DMS153 treated with DMSO at 0.1 percent for 48 hours (cell line): Measurements from ENCODE around the gene PLS1.
"Not testable (repeated sequence)": the region's sequence is repeated elsewhere in the genome, so short reads cannot be mapped to it uniquely, and the experiment has no call there.

ENCODE experiments used
- DNase-seq: peaks from one replicate; lab custom pipeline; 2025; ENCODE audit not compliant: unreplicated experiment; lab: John Stamatoyannopoulos, UW

PLS1 gene

GRCh38 chr3:142595581-142595950, 627 bp upstream of the PLS1 start:
- DNase-seq, result no peak

DNA sequence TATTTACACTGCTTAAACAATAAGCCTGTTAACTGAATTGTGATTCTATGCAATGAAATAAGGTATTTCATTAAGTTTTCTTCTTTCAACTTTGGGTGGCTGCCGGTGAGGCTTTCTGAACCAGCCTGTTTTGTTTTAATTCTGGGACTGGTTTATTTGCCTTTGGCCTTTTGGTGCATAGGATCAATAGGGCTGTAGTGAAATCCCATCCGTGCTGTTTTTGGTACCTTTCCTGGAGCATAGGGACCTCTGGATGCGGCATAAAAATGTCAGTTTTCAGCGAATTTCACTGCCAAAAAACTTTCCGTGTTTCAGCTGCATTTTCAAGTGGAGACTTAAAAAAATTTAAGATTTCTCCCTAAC, 514 bp downstream of the PLS1 start:
- no peak for DNase-seq

GRCh38 chr3:142597906-142598305, 1.7 kb downstream of the PLS1 start:
- no peak for DNase-seq

DNA sequence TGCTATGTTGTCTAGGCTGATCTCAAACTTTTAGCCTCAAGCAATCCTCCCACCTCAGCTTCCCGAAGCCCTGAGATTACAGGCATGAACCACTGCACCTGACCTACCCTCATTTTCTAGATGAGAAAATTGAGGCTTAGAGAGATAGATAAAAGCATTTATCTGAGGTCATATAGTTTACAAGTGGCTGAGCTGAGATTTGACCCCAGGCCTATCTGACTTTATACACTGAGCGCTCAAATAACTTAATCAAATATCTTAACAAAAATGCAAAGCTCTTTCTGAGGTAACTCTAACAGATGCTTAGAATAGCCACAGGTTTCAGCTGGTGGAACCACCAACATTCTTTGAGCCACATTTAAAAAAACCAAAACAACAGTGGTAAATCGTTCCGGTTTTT, 5.5 kb downstream of the PLS1 start:
- DNase-seq, result no peak

DNA sequence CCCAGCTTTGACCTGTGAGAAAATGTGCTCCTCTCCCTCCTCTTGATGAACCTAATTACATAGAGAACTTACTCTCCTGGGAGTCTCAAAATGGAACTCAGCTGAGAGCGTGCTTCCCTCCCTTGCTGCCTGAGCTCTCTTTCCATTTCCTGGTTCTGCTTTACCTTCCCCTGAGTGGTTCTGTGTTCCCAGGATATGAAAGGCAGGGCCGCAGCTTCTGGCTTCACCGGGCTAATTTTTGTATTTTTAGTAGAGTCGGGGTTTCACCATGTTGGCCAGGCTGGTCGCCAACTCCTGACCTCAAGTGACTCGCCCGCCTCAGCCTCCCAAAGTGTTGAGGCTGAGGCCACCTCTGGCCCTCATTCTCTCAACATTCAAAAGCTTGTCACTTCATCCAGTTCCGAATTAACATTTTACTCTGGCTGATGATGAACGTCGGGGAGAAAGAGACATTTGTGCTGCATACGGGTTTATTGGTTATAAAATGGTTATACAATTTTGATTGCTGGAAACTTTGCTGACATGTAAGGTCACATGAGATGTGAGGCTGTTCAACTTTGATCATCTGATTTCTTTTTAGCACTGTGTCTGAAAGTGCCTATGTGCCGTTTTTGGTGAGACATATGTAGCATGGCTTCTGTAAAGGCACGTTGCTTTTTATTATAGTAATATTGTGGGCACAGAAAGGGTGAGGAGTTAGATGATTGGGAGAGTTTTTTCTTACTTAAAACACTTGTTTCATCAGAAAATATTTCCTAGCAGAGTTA, 6.6 kb downstream of the PLS1 start:
- no peak for DNase-seq

DNA sequence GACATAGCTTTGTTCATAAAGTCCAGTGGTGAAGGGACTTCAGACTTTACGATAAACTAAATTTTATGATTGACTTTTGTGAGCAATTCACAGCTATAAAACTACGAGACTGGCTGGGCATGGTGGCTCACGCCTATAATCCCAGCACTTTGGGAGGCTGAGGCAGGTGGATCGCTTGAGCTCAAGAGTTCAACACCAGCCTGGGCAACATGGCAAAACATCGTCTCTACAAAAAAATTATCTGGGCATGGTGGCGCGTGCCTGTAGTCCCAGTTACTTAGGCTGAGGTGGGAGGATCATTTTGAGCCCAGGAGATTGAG, 7.2 kb downstream of the PLS1 start:
- not testable (repeated sequence) for DNase-seq

GRCh38 chr3:142604940-142605339, 8.7 kb downstream of the PLS1 start:
- no peak for DNase-seq

DNA sequence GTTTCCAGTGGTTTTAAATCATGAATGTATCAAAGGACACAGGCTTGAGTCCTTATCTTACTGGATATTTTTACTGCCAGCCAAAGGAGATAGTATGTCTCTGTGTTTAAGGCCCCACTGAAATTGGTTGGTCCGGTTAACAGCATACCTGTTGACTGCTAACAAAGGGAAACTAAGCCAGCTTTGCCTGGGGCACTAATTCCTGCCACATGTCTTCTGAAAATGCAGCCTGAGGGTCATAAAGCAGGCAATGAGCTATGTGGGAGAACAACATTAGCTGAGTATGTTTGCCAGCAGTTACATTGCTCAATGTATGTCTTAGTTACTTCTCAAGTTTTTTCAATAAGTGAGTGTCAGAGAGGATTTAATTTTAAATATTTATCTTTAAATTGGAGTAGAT, 12.4 kb downstream of the PLS1 start:
- no peak for DNase-seq

GRCh38 chr3:142609136-142609535, 12.9 kb downstream of the PLS1 start:
- no peak for DNase-seq

- DNase-seq, result no peak
Measured at GRCh38 chr3:142611206-142611605, 15.0 kb downstream of the PLS1 start.

DNA sequence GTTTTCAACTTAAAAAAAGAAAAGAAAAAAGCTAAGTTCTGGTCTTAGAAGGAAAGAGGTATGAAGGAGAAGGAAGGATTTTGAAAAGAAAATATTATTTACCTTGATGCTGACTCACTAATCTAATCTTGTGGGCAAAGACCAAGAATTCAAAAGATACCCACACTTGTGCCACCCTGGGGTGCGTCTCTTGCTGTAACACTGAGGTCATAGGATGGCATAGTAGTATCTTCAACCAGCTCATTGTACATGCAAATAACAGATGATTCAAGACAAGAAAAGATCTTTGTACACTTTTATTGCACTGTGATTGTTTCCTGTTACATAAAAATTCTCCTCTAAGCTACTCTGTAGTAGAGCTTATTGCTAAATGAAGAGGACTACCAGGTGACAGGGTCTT, 17.3 kb downstream of the PLS1 start:
- no peak for DNase-seq

DNA sequence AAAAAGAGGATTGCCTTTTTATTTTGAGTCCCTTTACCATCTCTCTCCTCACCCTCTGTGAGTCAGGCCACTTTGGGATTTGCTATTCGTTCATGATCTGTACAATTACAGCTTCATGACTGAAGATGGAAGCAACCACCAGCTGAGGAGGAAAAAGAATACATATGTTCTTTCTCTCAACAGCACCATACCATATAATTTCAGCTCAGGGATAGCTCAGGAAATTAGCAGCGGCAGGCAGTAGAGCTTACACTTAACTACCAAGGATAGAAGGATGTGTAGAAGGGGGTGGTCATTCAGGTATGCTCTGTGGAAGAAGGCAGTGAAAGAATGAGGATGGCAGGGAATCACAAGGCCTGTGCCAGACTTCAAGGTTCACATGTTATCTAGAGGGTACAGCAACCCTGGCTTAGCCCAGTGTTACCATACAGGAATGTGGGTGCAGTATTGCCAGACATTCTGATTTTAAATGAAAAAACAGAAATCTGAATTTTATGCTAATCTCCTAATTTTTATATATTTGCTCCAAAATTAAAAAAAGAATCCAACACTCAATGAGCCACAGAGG, 17.9 kb downstream of the PLS1 start:
- no peak for DNase-seq

DNA sequence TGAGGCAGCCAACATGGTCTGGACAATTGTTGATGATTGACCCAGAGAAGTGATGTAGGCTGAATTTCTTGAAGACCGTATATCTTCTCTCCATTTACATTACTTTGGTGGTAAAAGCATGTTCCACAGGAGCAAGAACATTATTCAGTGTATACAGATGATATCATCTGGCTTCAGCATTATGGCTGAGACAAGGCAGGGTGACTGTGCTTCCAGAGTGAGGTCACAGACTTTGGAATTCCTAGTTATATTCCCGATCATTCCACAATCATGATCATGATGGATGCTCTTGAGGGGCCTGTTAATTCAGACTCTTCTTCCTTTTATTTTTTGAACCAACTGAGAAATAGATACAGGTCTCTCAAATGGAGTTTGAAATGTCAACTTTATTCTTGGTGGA, 19.0 kb downstream of the PLS1 start:
- no peak for DNase-seq

- DNase-seq, result peak; percentile 91
Measured at GRCh38 chr3:142618917-142619461, 22.8 kb downstream of the PLS1 start.

- no peak for DNase-seq
Measured at GRCh38 chr3:142622405-142622804, 26.2 kb downstream of the PLS1 start.

DNA sequence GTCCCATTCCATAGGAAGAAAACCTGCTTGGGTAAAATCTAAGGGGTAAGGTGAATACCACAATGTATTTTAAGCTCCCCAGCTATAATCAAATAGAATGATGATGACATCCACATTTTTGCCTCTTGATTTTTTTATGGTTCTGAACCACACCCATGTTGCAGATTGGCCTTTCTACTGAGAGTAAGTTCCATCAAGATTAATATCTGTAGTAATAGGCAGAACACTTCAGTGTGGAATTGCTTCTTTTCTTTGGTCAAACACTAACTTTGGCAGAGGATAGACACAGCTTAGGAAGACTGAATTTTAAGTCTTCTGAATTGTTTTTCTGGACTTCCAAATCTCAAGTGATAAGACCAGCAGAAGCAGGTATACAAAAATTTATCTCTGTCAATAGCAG, 27.0 kb downstream of the PLS1 start:
- no peak for DNase-seq

DNA sequence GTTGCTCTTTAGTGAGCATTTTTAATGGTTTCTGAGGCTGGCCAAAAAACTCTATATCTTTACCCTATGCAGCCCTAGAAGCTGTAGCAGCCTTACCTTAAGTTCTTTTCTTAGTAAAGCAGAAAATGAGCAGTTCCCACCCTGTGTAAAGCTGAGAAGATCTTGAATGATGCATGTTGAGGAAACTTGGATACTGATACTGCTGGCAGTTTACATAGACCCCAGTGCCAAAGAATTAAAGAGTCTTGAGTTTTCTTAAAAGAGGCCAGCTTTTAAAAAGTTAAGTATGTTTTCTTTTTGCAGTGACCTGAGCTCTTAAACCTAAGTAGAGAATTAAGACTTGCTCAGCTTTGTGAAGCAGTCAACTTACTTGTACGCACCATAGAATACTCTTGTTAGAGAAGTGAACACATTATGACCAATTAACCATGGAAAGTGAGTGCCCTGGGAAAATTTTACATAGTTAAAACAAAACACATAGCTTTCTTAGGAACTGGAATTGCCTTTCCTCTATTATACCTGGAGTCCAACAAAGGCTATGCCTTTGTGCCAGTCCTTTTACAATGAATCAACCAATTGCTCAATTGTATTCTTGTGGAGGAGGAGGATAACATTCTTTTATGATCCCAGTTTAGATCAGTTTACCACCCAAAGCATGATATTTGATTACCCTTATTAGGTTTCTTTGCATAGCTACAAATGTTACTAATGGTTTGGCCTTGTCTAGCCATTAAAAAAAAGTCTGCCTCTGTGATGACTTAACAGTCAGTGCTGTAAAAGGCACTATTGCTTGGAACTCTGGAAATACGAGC, 28.4 kb downstream of the PLS1 start:
- DNase-seq, result no peak

GRCh38 chr3:142625153-142625440, 28.9 kb downstream of the PLS1 start:
- no peak for DNase-seq

DNA sequence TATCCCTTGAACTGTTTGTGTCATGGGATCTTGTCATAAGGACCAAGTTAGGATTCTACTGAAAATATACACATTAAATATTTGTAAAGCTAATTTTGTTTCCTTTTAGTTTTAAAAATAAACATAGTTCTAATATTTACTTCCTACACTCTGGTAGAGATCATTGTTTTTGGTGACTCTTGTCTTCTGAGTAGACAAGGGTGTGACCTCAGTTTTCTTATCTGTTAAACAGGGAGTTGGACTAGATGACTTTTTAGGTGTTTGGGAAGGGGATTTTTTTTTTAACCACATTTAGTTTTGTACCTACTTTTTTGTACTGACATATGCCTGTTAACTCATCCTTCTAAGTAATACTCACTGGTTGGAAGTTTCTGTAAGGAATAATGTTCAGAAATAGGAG, 30.8 kb downstream of the PLS1 start:
- DNase-seq, result no peak

DNA sequence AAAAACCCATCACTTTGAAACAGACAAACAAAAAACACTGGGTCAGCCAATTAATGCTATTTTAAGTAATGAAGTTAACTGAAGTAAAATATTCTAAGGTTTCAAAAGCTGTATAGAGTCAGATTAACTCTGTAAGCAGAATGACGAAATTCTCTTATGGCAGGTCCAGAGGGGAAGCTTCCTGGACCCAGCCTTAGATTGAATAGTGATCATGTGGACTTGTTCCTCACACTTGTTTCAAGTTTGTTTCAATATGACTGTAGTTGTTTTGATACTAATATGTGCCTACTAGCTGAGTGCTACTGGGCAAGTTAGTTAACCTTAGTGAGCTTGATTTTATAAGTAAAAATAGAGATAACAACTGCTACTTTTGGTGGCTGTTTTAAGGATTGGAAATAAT, 32.6 kb downstream of the PLS1 start:
- no peak for DNase-seq

DNA sequence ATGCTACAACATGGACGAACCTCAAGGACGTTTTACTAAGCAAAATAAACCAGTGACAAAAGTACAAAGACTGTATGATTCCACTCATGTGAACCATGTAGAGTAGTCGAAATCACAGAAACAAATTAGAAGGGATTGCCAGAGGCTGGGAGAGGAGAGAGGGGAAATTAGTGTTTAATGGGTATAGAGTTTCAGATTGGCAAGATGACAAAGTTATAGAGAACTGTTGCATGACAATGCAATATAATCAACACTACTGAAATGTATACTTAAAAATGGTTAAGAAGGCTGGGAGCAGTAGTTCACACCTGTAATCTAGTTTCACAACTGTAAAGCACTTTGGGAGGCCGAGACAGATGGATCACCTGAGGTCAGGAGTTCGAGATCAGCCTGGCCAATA, 36.9 kb downstream of the PLS1 start:
- no peak for DNase-seq

DNA sequence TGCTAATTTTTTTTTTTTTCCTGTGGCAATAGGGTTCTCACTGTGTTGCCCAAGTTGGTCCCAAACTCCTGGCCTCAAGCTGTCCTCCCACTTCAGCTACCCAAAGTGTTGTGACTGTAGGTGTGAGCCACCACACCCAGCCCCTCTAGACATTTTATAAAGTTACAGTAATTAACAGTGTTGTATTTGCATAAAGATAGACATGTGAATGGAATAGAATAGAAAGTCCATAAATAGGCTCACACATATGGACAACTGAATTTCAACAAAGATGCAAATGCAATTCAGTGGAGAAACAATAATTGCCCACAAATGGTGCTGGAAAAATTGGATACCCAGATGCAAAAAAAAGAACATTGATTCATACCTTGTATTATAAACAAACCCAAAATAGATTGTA, 39.9 kb downstream of the PLS1 start:
- no peak for DNase-seq
